Measurements from ENCODE around the gene NAT16. TPM values are rescaled to one million over a fixed set of nuclear protein-coding genes. Genes with fewer than 3 reads are reported as not detected.

NAT16 gene
- total and polyA plus RNA-seq, 2 of the 8 experiments (the other 6 are each of a cell fraction or from before 2014, with no cell fraction given): 0.26 to 0.84 TPM

GRCh38 chr7:101179117-101179516 is 976 bp downstream of the NAT16 start:
- no peaks in the 10 kb centered on the region for H3K36me3 ChIP-seq (ENCODE audit: control insufficient read depth in 2 of 4, insufficient read depth in 4 of 4, low read length in 3 of 4)
- H2BK12ac ChIP-seq (ENCODE audit: low read depth, low read length): no peak overlapping the region
- no peak overlapping the region for H2BK20ac ChIP-seq (ENCODE audit: low read length)
- H3K4me3 ChIP-seq (ENCODE audit: extremely low read depth in 1 of 4, insufficient read depth in 2 of 4, low read depth in 3 of 4, low read length in 4 of 4): peak overlapping the region; percentile 48 to 77 (median 68)
- H3K23me2 ChIP-seq (ENCODE audit: low read depth, low read length): peaks cover 22% of the 10 kb centered on the region
- DNase-seq (ENCODE audit: low read depth in 1 of 2, low spot score in 2 of 2) (no peak), FAIRE-seq (no peak)
- H4K5ac ChIP-seq (ENCODE audit: insufficient read length, low read depth, low read length): no peak overlapping the region
- peaks cover 26 to 69% (median 60%) of the 10 kb centered on the region in 4 experiments for H3K27me3 ChIP-seq (replicated peaks in 1 of 4; ENCODE audit: control insufficient read depth in 3 of 4, extremely low read depth in 1 of 4, insufficient read depth in 3 of 4, low read length in 3 of 4)
- no peak overlapping the region for H3K23ac ChIP-seq (ENCODE audit: insufficient read length)
- no peak overlapping the region for H2BK5ac ChIP-seq (ENCODE audit: low read depth, low read length)
- H2AFZ ChIP-seq (ENCODE audit: low read length): 0 out of 2 replicates have a peak overlapping the region, but pooled peaks have one; percentile 40
- no peaks in the 10 kb centered on the region for H4K20me1 ChIP-seq (replicated peaks in 1 of 2; ENCODE audit: control insufficient read depth in 1 of 2, insufficient read depth in 2 of 2, low read length in 2 of 2)
- no peak overlapping the region for H4K91ac ChIP-seq (replicated peaks; ENCODE audit: insufficient read length, low read length)
- no peaks in the 10 kb centered on the region for H3K79me1 ChIP-seq (ENCODE audit: low read depth, low read length)
- peak overlapping the region; percentile 90 for H3K4me2 ChIP-seq (ENCODE audit: insufficient read depth in 1 of 2, low read depth in 2 of 2, low read length in 2 of 2)
- no peaks in the 10 kb centered on the region for H3K79me2 ChIP-seq (ENCODE audit: control insufficient read depth in 1 of 2, insufficient read depth in 2 of 2, low read length in 2 of 2)
- 3% methylated on average over 13 of the region's 20 CpGs; no CpG with 5 or more reads in 1 of the 2 experiments for WGBS, 2 experiments (ENCODE audit: extremely low coverage in 1 of 2, insufficient coverage in 1 of 2, insufficient read length in 1 of 2, insufficient replicate concordance in 2 of 2, low coverage in 1 of 2, low lambda C conversion rate in 2 of 2, missing lambda C conversion rate in 1 of 2)
- no peak overlapping the region for H3K4ac ChIP-seq (replicated peaks; ENCODE audit: insufficient read length, low read depth, low read length)
- no peak overlapping the region for H3K14ac ChIP-seq (ENCODE audit: insufficient read length)
- no peaks in the 10 kb centered on the region for H3K9me3 ChIP-seq (ENCODE audit: insufficient read depth in 2 of 2, low read depth in 1 of 2, low read length in 1 of 2)
- no peak overlapping the region; the same call in 1 of the 2 replicates for H3K18ac ChIP-seq (ENCODE audit: extremely low read depth, low read length)
- ChIA-PET POLR2A (ENCODE audit: partially characterized antibody) (interaction anchor here (0.7 kb wide), 1 partner anchor 23 kb away, joined by 4 read pairs; no protein-coding TSS in a partner anchor), CTCF (ENCODE audit: partially characterized antibody) (interaction anchor here (0.6 to 1.1 kb wide), 4 partner anchors 10 to 36 kb away, joined by 3 to 5 read pairs (median 4); no protein-coding TSS in a partner anchor)
- H3K56ac ChIP-seq (replicated peaks; ENCODE audit: insufficient read length, low read depth, low read length): no peak overlapping the region
- peaks cover 0 to 9% (median 6%) of the 10 kb centered on the region in 4 experiments; a peak in 6 of 7 replicates for H3K4me1 ChIP-seq (replicated peaks in 1 of 4; ENCODE audit: control insufficient read depth in 3 of 4, insufficient read depth in 4 of 4, low read length in 3 of 4)
- no peak overlapping the region for H3K27ac ChIP-seq (ENCODE audit: low read depth, low read length)
- no peak overlapping the region for H2AK5ac ChIP-seq (ENCODE audit: low read depth, low read length)
- H2BK120ac ChIP-seq (replicated peaks; ENCODE audit: low read depth, low read length): no peak overlapping the region
- no peak overlapping the region for H3K9ac ChIP-seq (replicated peaks in 1 of 4; ENCODE audit: extremely low read depth in 1 of 4, low read depth in 3 of 4, low read length in 3 of 4)
- no peak overlapping the region for H4K8ac ChIP-seq (ENCODE audit: extremely low read depth, insufficient read depth, low read length)
- H2BK15ac ChIP-seq (ENCODE audit: low read length): no peak overlapping the region
- TF ChIP-seq NANOG (IDR thresholded peaks at IDR 0.05; ENCODE audit: insufficient read depth, low read depth, low read length, poor library complexity, severe bottlenecking) (no peak), CREB1 (IDR thresholded peaks at IDR 0.05) (no peak; the same call in 1 of the 2 replicates), EGR1 (IDR thresholded peaks at IDR 0.05; ENCODE audit: borderline replicate concordance, low read depth, low read length) (no peak), ASH2L (IDR thresholded peaks at IDR 0.05; ENCODE audit: low read length) (peak; percentile 28), BACH1 (IDR thresholded peaks at IDR 0.05; ENCODE audit: low read length) (no peak), POLR2AphosphoS5 (IDR thresholded peaks at IDR 0.05; ENCODE audit: low read depth, low read length) (no peak), E2F6 (IDR thresholded peaks at IDR 0.05) (peak; percentile 44; the same call in 1 of the 2 replicates), SIN3A (conservative IDR thresholded peaks at IDR 0.05 in 1 of 2, IDR thresholded peaks at IDR 0.05 in 1 of 2; ENCODE audit: low read depth in 1 of 2, low read length in 2 of 2) (peak in 1 of 2 experiments; percentile 49; a peak in 1 of 4 replicates), KDM4A (IDR thresholded peaks at IDR 0.05; ENCODE audit: low read depth, low read length, severe bottlenecking) (peak; percentile 49), SAP30 (IDR thresholded peaks at IDR 0.05; ENCODE audit: insufficient read depth, insufficient replicate concordance, low read length) (peak; percentile 61), MAX (IDR thresholded peaks at IDR 0.05) (peak; percentile 37; the same call in 1 of the 2 replicates), POLR2A (IDR thresholded peaks at IDR 0.05; ENCODE audit: control extremely low read depth in 1 of 2, low read depth in 2 of 2, low read length in 2 of 2) (no peak)

Data from H1 (cell line).